Panc1 (cell line): ENCODE results near the gene GALNT10. TPM values are rescaled to one million over a fixed set of nuclear protein-coding genes. Genes with fewer than 3 reads are reported as not detected.

Source experiments
- ATAC-seq: fragments of 200-7000 bp; cut with Tn5 transposase; 2 replicates; pipeline ENCODE4 v1.9.1; 2020; ENCODE audit warnings: mild to moderate bottlenecking, moderate library complexity
- BruUV-seq: library from RNA; stranded (reverse); fragments of 400-500 nt; replicated peaks from 2 replicates; lab custom pipeline; 2021; lab: Mats Ljungman, UMichigan
- CTCF ChIA-PET: fragments of 300-600 bp; sonication (Branson Sonifier 250); formaldehyde crosslinking; loops from one replicate; lab custom pipeline; 2022; ENCODE audit warnings: antibody characterized with exemption; lab: Charles Lee
- POLR2A ChIA-PET: fragments of 300-600 bp; sonication (Branson Sonifier 250); formaldehyde crosslinking; loops from one replicate; lab custom pipeline; 2022; ENCODE audit warnings: antibody characterized with exemption; lab: Charles Lee
- DNase-seq: peaks from one replicate; pipeline ENCODE4 v3.0.0-alpha.2; 2010; ENCODE audit warnings: low read depth, low spot score
- H3K27ac ChIP-seq: 2 replicates; pipeline ENCODE4 v1.5.1; 2011; ENCODE audit warnings: mild to moderate bottlenecking, low read length, inconsistent platforms
- H3K27me3 ChIP-seq: fragments of 200-500 bp; sonication (Bioruptor generic); 2 replicates; pipeline ENCODE4 v1.6.0; 2014; ENCODE audit warnings: low read length, inconsistent platforms; ENCODE audit not compliant: control insufficient read depth, insufficient read depth
- H3K36me3 ChIP-seq: fragments of 200-500 bp; sonication (Bioruptor generic); 2 replicates; pipeline ENCODE4 v1.5.1; 2014; ENCODE audit warnings: inconsistent platforms, mild to moderate bottlenecking, low read length, moderate library complexity; ENCODE audit not compliant: control insufficient read depth, insufficient read depth
- H3K4me1 ChIP-seq: 2 replicates; pipeline ENCODE4 v1.5.1; 2011; ENCODE audit warnings: inconsistent platforms, mild to moderate bottlenecking, low read length, moderate library complexity; ENCODE audit not compliant: control insufficient read depth, insufficient read depth
- H3K4me3 ChIP-seq, 2 experiments: 2 replicates each; pipeline ENCODE4 v1.5.1; 2011 to 2012; ENCODE audit warnings: low read depth in 2 of 2, low read length in 2 of 2, mild to moderate bottlenecking in 2 of 2, inconsistent platforms in 1 of 2, moderate library complexity in 1 of 2
- H3K9me3 ChIP-seq: fragments of 200-500 bp; sonication (Bioruptor generic); 2 replicates; pipeline ENCODE4 v1.5.1; 2014; ENCODE audit warnings: low read depth, mild to moderate bottlenecking, inconsistent platforms, low read length, moderate library complexity; ENCODE audit not compliant: control insufficient read depth, insufficient read depth
- CTCF ChIP-seq: fragments of 450-650 bp; IDR thresholded peaks from 2 replicates; pipeline ENCODE4 v1.5.1; 2017; ENCODE audit warnings: mild to moderate bottlenecking
- POLR2AphosphoS5 ChIP-seq: IDR thresholded peaks from 2 replicates; pipeline ENCODE4 v1.6.1; 2012; ENCODE audit warnings: mild to moderate bottlenecking, low read depth, low read length, moderate library complexity
- REST ChIP-seq, 2 experiments: IDR thresholded peaks; 2 replicates each; pipeline ENCODE4 v1.6.1; 2011 to 2012; ENCODE audit warnings: low read depth in 2 of 2, control low read depth in 1 of 2, low read length in 1 of 2, mild to moderate bottlenecking in 1 of 2, moderate library complexity in 1 of 2; ENCODE audit not compliant: insufficient read depth in 1 of 2
- SIN3A ChIP-seq: IDR thresholded peaks from 2 replicates; pipeline ENCODE4 v1.6.1; 2012; ENCODE audit warnings: low read depth, mild to moderate bottlenecking, low read length, moderate library complexity, borderline replicate concordance; ENCODE audit not compliant: insufficient read depth
- TCF7L2 ChIP-seq: IDR thresholded peaks from 2 replicates; pipeline ENCODE4 v1.6.1; 2011; ENCODE audit warnings: mild to moderate bottlenecking, low read depth, low read length, inconsistent platforms
- in situ Hi-C: cut with HindIII; loops from 2 replicates; pipeline ENCODE4 v1.10.0; 2016; ENCODE audit warnings: low sequenced_read_pairs, low pct_unique_long_range_greater_than_20kb
- intact Hi-C: fragments of 100-400 bp; cut with micrococcal nuclease; formaldehyde crosslinking; loops from one replicate; pipeline ENCODE4 v1.10.0; 2022; ENCODE audit not compliant: unreplicated experiment
- total RNA-seq: library from RNA; stranded (reverse); gene quantifications from one replicate; pipeline ENCODE4 v1.2.1, GENCODE V29; 2021; ENCODE audit not compliant: unreplicated experiment

The GALNT10 gene
- total RNA-seq, 1 experiment from 2014 or later = 50.5 TPM

GRCh38 chr5:154374264-154374663 is 183.7 kb downstream of the GALNT10 start:
- ATAC-seq (no peak), DNase-seq (no peak)
- Histone ChIP-seq H3K27ac (no peak overlapping the region), H3K4me3 (no peak overlapping the region), H3K4me1 (no peaks in the 10 kb centered on the region), H3K9me3 (no peaks in the 10 kb centered on the region), H3K36me3 (no peaks in the 10 kb centered on the region), H3K27me3 (no peaks in the 10 kb centered on the region)
- intact Hi-C loops = no loop called here
- CTCF ChIA-PET = no interaction called here
- no TSS peak for BruUV-seq
- in situ Hi-C loops = no loop called here
- POLR2A ChIA-PET = no interaction called here
- TF ChIP-seq TCF7L2 (no peak), REST (IDR thresholded peaks at IDR 0.05; ENCODE audit: insufficient read depth in 1 of 2, low read depth in 2 of 2, low read length in 1 of 2) (no peak), SIN3A (no peak), CTCF (no peak), POLR2AphosphoS5 (no peak)

- in situ Hi-C loops (no loop called here), intact Hi-C loops (no loop called here)
- BruUV-seq = no TSS peak
- Histone ChIP-seq H3K4me1 (no peaks in the 10 kb centered on the region), H3K27ac (no peak overlapping the region), H3K36me3 (no peaks in the 10 kb centered on the region), H3K4me3 (no peak overlapping the region), H3K9me3 (no peaks in the 10 kb centered on the region), H3K27me3 (no peaks in the 10 kb centered on the region)
- DNase-seq (no peak), ATAC-seq (no peak)
- ChIA-PET POLR2A (no interaction called here), CTCF (no interaction called here)
- TF ChIP-seq TCF7L2 (no peak), CTCF (no peak), SIN3A (no peak), REST (IDR thresholded peaks at IDR 0.05; ENCODE audit: insufficient read depth in 1 of 2, low read depth in 2 of 2, low read length in 1 of 2) (no peak), POLR2AphosphoS5 (no peak)
These were observed 184.9 kb downstream of the GALNT10 start for GRCh38 chr5:154375329-154376008.
